ENCODE measurements around the gene FGR.
A peak's percentile ranks its signal among the peaks of the same experiment; 100 is the strongest.

FGR gene

DNA sequence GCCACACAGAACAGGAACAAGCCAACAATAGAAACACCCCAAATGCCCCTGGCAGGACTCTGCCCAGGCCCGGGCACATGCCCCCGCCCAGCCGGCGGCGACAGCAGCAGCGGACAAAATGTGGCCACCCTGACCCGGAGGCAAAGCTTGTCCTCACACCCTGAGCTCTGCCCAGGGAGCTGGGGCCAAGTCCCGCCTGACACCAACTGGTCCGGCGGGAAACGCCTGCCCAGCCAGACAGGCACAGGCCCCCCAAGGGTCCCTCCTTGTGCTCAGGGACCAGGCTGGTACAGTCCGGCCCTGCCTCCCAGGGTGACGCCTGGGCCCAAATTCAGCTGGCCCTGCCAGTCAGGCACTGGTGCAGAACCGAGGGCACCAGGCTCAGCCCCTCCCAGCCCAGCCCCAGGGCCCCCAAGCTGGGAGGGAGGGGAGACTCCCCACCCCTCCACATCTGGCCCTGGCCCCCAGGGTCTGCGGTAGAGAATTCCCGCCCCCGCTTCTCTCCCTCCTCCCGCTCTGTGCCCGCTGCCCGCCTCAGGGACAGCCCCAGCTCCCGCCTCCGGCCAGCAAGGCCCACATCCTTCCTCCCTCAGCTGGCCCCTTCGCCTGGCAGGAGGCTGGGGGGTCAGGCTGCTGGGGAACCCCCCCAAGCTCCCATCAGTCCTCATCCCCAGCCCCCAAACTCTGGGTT, 33.1 kb downstream of the FGR start:
- DNase-seq (ENCODE audit: low read depth in 2 of 3, low spot score in 2 of 3), result no peak

DNA sequence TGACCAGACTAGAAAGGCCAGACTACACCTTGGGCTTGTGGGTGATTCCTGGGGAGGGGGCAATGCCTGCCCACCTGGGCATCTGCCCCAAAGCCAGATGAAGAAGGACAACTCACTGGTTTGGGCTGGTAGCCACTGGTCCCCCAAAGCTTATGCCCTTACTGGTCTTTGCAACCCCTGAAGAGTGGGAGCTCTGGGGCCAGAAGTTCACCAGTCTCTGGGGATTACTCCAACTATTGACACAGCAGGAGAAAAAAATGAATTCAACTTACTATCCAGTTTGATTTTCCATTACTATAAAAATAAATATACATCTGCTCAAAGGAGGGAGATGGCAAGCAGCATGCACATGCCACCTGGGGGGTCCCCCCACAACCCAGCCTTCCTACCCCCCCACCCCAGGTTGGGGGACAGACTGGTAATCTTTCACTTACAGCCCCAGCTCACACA, 33.6 kb downstream of the FGR start:
- DNase-seq (ENCODE audit: low read depth in 2 of 3, low spot score in 2 of 3), result no peak

DNA sequence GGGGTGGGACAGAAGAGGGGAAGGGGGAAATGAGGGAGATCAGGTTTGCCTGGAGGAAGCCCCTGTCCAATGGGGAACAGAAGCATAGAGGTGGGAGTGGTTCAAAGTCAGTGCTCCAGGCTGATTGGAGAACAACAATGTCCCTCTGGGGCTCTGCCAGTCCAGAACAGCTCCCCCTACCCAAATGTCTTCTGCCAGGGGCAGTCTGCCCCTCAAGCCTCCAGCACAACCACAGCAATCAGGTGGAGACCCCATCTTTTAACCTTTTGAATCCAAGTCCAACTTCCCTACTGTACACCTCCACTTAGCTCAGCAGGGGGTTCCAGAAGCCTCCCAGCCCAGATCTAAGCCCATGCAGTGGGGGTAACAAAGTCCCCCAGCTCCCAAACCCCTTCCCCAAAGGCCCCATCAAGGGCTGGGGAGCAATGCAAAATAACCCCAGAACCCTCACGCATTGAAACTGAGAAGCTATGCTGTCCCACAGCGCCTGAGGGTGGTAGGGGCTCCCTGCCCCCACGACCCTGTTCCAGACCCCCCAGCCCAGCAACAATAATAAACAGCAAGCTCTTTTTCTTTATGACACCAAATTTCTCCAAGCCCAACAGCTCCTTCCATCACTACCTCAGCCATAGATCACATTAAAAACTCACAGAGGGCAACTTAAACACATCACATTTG, 34.3 kb downstream of the FGR start:
- no peak for DNase-seq (ENCODE audit: low read depth in 2 of 3, low spot score in 2 of 3)

DNA sequence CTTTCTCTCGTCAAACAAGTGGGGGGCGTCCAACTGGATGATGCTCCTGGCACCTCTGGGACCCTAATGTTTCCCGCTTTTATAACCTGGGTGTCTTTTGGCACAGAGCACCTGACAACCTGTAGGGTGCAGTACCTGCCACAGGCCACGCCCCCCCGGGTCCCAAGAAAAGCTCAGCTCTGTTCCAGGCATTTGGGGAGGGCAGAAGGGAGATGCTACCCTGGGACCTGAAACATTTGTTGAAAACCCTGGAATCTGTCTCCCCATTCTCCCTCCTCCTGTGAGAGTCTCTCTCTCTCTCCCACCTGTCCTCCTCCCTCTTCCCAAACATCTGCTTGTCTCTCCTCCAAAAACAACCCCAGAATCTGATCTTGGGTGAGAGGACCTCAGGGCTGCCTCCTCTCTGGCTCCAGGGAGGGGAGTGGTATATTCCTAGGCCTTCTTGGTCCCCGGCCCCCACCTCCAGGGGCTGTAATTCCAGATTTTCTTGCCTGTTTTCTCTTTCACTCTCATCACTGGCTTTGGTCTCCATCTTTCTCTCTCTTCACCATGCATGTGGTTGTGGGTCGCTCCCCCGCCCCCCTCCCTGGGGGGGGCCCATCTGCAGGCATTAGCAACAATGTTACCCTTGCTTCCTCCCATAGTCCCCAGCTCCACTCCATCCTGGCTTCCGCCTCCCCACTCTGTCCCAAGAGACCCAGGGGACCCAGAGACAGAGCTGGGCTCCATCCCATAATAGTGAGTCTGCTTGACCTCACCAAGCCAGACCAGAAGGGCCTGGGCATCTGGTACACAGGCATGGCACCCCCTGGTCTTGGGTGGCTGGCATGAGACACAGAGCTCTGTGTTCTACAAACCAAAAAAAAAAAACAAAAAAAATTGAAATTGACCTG, 35.1 kb downstream of the FGR start:
- DNase-seq (ENCODE audit: low read depth in 2 of 3, low spot score in 2 of 3), result no peak

DNA sequence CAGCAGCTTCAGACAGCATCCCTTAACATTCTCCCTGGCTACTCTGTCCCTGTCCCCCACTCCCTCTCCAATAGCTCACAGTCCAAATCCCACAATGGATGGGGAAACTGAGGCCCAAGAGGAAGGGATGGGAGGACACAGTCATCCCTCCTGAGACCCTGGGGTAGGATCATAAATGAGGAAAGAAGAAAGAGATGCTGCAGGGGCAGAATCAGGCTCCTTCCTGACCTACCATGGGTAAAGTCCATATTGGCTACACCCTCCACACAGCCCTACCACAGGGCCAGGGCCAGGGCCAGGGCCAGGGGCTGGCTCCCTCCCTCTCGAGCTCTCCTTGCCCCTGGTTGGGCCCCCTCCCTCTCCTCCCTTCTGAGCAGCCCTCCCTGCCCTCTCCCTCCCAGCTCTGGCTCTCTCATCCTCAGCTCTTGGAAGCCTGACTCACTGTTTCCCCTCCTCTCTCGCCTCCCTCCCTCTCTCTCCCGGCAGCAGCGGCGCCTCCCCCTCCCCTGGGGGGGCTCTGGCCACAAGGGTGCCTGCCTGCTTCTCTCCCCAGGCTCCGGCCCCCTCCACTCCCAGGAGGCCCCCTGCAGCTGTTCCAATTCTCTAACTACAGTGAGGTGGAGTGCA, 36.0 kb downstream of the FGR start:
- DNase-seq (ENCODE audit: low read depth in 2 of 3, low spot score in 2 of 3), result peak in 1 of 3 experiments; percentile 42

DNA sequence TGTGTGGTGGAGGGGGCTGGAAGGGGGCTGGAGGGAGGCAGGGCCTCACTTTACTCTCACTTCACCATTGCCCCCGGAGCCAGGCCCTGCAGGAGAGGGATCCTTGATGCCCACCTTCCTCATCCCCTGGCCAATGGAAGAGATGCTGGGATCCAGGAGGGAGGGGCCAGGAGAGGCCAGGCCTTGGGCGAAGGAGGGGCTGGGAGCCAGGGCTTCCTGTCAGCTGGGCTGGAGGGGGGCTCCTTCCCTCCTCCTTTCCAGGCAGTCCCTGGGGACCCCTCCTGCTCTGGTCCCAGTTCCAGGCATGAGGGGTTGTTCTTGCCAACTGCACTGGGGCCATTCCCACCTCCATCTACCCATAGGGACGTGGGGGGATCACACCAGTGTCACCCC, 36.7 kb downstream of the FGR start:
- no peak for DNase-seq (ENCODE audit: low read depth in 2 of 3, low spot score in 2 of 3)

DNA sequence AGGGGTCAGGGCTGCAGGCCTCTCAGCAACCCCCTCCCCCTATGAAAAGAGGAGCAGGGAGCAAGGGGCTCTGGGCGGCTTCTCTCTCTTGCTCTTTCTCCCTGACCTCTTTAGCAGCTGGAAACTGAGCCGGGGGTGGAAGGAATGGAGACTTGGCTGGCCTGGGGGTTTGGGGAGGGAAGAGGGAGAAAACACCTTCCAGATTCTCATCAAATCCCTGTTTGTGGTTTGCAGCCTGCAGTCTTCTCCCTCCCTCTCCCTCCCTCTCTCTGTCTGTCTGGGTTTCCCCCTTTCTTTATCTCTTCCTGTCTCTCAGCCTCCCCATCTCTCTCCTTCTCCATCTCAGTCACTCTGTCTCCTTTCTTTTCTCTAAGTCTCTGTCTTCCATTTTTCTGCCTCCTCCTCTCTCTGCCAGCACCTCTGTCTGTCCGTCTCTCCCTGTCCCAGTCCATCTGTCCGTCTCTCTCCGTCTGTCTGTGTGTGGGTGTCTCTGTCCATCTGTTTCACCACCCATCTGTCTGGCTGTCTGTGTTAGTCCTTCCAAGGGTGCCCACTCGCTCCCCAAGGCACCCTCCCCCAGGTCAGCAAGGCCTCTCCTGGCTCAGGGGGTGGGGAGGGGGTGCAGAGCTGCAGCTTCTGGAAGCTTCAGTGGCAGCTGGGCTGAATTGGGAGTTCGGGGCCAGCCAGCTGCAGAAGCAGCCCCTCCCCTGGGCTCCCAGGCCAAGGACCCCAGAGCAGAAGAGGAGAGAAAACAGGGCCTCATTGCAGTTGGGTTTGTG, 37.3 kb downstream of the FGR start:
- DNase-seq (ENCODE audit: low read depth in 2 of 3, low spot score in 2 of 3), result no peak

DNA sequence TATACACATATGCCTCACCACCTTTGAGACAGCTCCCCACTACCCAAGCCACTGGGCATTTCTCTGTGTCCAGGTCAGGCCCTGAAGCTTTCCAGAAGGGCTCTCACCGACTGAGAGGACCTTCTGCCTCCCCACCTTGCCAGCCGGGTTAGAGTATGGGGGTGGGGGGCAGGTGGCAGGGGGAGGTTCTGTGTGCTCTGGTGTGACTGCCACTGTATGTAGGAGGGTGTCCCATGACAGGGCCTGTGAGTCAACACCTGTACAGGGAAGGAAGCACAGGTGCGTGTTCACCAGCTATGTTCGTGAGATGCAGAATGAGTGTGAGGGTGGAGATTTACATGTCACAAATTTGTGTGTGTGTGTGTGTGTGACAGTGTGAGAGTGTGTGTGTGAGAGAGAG, 38.0 kb downstream of the FGR start:
- no peak for DNase-seq (ENCODE audit: low read depth in 2 of 3, low spot score in 2 of 3)

DNA sequence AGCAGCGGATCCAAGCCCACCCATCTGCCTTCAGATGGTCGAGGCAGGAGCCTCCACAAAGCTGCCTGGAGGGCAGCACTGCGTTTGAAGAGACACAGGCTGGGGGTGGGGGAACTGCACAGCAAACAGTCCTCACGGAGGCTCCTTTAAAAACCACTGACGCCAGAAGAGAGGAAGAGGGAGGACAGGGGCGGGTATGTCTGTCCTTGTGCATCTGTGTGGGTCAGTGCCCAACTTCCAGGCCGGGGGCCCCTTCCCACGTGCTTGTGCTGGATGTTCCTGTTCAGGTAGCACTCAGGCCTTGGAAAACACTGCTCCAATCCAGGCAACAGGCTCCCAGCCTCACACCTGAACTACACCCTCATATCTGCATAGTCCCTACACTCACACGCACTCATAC, 38.7 kb downstream of the FGR start:
- DNase-seq (ENCODE audit: low read depth in 2 of 3, low spot score in 2 of 3), result no peak

DNA sequence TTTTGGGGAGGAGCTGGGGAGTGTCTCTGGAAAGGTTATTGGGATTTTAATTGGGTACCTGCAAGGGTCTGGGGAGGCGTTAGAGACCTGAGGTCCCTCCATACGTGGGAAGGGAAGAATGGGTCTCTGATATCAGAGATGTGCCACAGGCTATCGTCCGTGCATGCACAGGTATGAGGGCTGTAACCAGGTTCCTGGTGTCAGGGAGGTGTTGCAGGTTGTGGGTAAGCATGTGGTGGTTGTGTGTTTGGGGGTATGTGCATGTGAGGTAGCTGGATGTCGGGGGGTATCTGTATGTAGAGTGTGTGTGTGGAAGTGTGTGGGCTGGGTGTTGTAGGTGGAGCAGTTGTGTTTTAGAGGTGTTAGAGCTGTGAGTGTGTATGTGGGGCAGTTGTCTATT, 39.4 kb downstream of the FGR start:
- DNase-seq (ENCODE audit: low read depth in 2 of 3, low spot score in 2 of 3), result no peak

DNA sequence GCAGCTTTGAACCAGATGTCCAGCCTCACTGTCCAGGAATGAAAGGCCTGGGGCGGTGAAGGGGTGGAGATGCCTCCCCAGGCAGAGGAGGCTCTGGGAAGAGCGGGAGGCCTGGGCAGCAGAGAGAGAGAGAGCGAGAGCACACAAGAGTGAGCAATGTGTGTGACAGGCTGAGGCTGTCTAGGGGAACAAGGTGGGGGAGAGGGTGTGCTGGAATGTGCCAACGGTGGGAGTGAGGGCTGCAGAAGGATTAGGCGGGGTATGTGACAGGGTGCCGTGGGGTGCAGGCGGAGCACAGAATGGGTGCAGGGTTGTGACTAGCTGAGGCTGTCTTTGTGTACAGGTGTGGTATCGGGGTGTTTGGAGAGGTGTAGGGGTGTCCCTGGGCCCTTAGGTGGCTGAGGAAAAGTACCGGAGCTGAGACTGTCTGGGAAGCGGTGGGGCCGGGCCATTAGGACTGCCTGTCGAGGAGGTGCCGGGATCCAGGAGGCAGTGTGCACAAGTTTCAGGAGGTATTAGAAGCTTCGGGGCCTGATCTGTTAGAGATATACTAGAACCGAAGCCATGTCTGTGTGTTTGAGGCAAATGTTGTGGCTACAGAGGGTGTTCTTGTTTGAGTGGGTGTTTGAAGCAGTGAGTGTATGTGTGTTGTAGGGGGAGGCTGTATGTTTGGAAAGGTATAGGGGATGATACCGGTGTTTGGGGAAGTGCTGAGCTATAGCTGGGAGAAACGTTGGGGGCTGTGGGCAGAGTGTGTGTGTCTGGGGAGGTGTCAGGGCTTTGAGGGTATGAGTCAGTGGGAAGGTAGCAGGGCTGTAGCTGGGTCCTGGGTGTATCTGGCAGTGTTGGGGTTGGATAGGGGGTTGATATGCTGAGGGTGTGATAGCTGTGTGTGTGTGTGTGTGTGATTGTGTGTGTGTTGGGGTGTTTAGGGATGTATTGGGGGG, 40.1 kb downstream of the FGR start:
- DNase-seq (ENCODE audit: low read depth in 2 of 3, low spot score in 2 of 3), result no peak

DNA sequence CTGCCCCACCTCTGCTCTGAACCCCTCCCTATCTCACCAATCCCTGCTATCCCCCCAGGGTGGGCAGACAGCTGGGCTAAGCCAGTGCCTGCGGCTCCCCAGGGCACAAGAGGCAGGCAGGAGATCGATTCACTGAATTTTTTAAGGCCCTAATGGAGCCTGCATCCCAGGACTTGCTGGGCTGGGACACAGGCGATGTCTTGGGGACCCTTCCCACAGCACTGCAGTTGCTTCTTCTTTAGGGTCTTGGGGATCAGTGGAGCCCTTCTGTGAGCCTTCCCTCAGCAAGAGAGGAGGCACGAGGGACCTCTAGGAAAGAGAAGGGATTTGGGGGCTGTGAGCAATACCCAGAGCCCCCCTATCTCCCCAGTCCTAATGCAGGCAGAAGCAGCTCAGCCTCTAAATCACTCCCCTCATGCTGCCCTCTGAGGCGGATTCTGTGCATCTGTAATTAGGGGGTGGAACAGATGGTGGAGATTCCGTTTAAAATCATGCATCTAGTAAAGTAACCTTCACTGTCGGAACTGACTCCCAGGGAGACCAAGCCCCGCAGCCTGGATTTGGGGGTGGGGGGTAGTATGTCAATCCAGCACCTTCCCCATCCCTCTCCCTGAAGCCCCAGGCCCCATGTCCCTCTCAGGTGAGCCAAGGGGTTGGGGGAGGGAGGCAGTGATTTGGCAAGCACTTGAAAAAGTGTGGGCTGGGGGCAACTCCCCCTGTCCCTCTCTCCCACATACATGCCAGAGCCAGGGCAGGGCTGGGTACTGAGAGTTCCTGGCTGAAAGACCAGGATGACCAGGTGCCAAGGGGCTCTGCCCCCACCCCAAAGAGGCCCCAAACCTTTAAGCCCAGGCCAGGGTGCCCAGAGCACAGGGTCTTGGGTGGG, 41.1 kb downstream of the FGR start:
- no peak for DNase-seq (ENCODE audit: low read depth in 2 of 3, low spot score in 2 of 3)

DNA sequence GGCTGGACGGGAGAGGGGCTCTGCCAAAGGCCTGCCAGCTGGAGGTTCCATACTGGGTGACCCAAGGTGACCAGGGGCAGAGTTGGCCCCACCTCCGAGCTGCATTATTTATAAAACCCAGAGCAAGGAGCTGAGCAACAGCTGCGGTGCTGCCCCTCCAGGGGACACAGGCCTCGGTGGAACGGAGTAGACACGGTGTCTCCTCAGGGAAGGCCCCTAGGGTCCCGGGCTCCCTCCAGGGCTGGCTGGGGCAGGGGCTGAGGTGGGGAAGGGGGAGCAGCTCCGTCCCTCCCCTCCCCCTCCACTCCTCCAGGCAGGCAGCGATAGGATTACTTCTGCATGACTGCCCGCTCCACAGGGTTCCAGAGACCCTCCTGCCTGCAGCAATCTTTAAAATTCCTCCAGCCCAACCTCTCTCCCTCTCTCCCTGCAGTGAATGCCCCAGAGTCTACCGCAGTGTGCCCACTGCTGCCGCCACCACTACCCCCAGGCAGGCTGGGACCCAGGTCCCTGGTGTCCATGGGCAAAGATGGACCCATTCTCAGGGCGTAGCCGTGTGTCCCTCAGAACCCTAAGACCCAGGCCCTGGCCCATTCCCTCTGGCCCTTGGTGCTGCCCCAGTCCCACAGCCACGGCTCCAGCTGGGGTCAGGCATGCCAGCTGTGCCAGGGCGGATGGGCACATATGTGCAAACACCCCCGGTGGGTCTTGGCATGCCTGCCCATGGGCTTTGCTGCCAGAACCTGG, 41.9 kb downstream of the FGR start:
- DNase-seq (ENCODE audit: low read depth in 2 of 3, low spot score in 2 of 3), result no peak

DNA sequence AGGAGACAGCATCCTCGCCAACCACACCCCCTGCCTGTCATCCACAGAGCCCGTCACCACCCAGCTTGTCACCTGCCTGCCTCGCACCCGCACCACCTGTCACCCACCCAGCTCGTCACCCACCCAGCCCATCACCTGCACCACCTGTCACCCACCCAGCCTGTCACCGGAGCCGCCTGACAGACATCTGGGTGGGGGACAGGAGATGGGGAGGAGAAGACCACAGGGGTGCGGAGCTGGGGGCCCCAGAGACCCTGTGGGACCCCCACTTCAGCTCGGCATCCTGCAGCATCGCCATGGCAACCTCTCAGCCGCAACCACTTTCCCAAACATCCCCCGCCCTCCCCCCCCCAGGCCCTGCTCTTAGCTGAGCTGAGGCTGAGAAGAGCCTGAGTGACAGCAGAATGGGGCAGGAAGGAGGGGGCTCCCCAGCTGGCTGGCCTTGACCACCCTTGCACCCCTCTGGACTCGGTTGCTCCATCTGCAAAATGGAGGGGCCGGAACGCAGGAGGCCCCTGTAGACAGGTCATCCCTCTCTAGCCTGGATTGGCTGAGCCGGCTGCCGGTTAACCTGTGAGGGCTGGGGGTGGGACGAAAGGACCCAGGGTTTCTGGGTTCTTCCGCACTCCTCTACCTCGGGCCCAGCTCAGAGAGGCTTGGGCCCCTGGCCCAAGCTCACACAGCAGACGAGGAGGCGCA, 42.6 kb downstream of the FGR start:
- DNase-seq (ENCODE audit: low read depth in 2 of 3, low spot score in 2 of 3), result no peak

DNA sequence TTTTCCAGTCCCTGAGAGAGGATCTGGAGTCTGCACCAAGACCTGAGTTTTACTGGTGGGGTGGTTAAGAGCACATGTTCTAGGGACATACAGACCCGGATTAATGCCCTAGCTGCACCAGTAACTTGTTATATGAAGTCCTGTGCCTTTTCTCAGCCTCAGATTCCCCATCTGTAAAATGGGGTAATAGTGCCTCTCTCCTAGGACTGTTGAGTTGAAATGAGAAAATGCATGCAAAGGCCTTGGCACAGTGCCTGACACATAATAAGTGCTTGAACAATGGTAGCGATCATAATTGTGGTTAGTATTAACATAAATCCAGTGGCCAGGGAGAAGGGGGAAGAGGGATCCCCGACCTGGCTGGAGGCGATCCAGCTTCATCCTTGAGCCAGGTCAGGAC, 43.4 kb downstream of the FGR start:
- no peak for DNase-seq (ENCODE audit: low read depth in 2 of 3, low spot score in 2 of 3)

DNA sequence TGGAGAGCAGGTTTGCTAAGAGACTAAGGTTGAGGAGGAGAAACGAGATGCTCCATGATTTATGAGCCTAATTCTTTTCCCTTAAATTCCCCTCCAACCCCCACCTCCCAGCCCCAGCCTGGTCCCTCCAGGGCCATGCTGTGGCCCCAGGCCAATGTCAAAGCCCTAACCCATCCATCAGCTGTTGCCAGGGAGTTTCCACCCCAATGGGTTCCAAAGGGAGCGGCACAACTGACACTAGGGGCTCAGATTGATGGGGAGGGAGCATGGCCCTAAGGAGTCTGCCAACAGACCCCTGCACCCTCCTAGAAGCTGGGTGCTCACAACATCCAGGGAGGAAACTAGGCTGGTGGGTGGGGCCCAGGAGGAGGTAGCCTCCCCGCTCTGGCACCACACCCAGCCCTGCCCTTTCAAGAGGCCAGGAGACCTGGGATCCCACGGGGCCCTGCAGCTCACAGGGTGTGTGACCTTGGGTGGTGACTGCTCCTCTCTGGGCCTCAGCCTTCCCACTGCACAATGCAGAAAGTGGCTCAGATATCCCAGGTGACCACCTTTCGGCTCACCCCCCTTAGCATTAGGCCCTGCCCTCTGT, 44.0 kb downstream of the FGR start:
- DNase-seq (ENCODE audit: low read depth in 2 of 3, low spot score in 2 of 3), result no peak

DNA sequence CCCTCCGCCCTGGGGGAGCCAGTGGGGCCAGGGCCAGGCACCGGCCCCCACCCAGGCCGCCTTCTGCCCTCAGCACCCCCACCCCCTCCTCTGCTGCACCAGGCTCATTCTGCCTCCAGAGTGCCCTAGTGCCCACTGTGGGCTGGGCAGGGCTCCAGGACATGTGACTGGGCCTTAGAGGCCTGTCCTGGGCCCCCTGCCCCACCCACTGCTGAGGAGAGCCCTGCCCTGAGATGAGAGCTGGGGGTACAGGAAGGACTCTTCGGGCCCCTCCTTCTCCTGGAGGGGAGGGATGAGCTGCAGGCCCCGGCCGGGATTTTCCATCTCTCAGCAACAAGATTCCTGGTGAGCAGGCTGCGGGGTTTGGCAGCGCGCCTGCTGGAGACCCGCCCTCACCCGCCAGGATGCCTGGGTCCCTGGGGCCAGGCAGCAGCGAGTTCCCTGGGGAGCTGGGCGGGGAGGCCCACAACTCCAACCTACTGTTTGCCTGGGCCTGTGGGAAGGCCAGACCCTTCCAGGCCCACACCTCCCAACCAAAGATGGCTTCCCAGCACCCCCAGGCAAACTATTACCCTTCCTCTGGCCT, 45.1 kb downstream of the FGR start:
- DNase-seq (ENCODE audit: low read depth in 2 of 3, low spot score in 2 of 3), result no peak
